Measurements from ENCODE around the gene RAMP2. TPM values are rescaled to one million over a fixed set of nuclear protein-coding genes. Genes with fewer than 3 reads are reported as not detected.
A peak's percentile ranks its signal among the peaks of the same experiment; 100 is the strongest.

The RAMP2 gene
- total and polyA plus RNA-seq, 8 donors = 8.6 to 20.0 (median 15.2) TPM; not detected in 3

DNA sequence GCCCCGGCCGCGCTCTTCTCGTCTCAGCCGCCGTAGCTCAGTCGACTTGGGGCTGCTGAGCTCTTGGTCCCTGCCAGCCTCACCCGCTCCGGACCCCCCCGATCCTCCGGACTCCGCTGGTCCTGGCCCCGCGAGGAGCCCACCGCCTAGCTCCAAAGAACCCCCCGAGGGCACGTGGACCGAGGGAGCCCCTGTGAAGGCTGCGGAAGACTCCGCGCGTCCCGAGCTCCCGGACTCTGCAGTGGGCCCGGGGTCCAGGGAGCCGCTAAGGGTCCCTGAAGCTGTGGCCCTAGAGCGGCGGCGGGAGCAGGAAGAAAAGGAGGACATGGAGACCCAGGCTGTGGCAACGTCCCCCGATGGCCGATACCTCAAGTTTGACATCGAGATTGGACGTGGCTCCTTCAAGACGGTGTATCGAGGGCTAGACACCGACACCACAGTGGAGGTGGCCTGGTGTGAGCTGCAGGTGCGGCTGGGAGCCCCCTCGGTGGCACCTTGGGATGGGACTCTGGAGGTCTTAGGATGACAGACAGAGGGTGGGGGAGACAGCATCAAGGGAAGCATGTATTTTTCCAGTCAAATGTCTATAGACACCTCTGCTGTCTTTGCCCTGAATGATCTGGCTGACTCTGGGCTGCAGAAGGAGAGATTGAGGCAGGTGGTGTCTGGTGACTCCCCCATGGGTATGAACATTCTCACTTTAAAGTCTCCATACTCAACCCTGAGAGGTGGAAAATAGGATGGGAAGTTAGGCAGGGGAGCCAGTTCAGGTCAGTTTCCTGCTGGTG lies 20.0 kb downstream of the RAMP2 start:
- peaks cover 35 to 39% (median 36%) of the 10 kb centered on the region in 4 donors for H3K36me3 ChIP-seq
- peaks cover 4 to 63% (median 51%) of the 10 kb centered on the region in 3 donors for H3K27me3 ChIP-seq
- no peaks in the 10 kb centered on the region for H3K9me3 ChIP-seq
- peak overlapping the region in 3 of 5 donors; percentile 40 to 72 (median 56) for H3K27ac ChIP-seq
- intact Hi-C loops (cut with DNase I; ENCODE audit: low total_unique reads) = no loop called here
- no peak for DNase-seq
- peak overlapping the region; percentile 41 to 61 (median 46) for H3K4me3 ChIP-seq
- no peak for TF ChIP-seq EP300 (IDR thresholded peaks at IDR 0.05)
- TF ChIP-seq POLR2A (IDR thresholded peaks at IDR 0.05) = no peak
- TF ChIP-seq, protein P1, sequence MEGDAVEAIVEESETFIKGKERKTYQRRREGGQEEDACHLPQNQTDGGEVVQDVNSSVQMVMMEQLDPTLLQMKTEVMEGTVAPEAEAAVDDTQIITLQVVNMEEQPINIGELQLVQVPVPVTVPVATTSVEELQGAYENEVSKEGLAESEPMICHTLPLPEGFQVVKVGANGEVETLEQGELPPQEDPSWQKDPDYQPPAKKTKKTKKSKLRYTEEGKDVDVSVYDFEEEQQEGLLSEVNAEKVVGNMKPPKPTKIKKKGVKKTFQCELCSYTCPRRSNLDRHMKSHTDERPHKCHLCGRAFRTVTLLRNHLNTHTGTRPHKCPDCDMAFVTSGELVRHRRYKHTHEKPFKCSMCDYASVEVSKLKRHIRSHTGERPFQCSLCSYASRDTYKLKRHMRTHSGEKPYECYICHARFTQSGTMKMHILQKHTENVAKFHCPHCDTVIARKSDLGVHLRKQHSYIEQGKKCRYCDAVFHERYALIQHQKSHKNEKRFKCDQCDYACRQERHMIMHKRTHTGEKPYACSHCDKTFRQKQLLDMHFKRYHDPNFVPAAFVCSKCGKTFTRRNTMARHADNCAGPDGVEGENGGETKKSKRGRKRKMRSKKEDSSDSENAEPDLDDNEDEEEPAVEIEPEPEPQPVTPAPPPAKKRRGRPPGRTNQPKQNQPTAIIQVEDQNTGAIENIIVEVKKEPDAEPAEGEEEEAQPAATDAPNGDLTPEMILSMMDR (IDR thresholded peaks at IDR 0.05) = no peak
- no peak for TF ChIP-seq POLR2AphosphoS5 (IDR thresholded peaks at IDR 0.05)
- 3 to 8% (median 4%) methylated on average over 21 to 39 of the region's 39 CpGs for WGBS, 5 donors
- H3K4me1 ChIP-seq = peaks cover 22 to 50% (median 29%) of the 10 kb centered on the region in 4 donors

DNA sequence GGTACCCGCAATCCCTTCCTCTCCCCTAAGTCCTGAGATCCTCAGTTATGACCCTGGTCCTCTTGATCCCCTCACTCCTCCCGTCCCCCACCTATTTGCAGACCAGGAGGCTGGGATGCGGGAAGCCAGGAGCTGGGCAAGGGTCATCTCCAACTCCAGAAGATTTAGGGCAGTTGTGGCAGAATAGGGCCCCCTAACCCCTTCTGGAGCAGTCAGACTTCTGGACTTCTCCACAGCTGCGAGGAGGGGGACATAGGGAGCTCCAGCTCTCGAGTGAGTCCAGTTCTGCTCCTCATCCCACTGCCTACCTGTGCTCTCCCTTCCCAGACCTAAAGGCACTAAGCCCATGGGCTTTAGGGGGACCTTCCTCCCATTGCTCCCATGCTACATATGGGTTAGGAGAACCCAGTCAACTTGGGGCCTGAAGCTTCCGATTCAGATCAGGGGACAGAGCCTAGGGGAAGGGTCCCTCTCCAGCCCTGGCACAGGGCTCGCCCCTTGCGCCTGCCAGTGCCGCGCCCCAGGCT lies 20.7 kb downstream of the RAMP2 start:
- Histone ChIP-seq H3K4me1 (peaks cover 22 to 50% (median 29%) of the 10 kb centered on the region in 4 donors), H3K9me3 (no peaks in the 10 kb centered on the region), H3K27me3 (peaks cover 4 to 70% (median 56%) of the 10 kb centered on the region in 3 donors), H3K36me3 (peaks cover 28 to 33% (median 29%) of the 10 kb centered on the region in 4 donors), H3K27ac (peak overlapping the region in 3 of 5 donors; percentile 14 to 72 (median 21)), H3K4me3 (peak overlapping the region; percentile 41 to 61 (median 46))
- no peak for TF ChIP-seq POLR2AphosphoS5 (IDR thresholded peaks at IDR 0.05)
- TF ChIP-seq, protein P1 (IDR thresholded peaks at IDR 0.05) = no peak
- TF ChIP-seq EP300 (IDR thresholded peaks at IDR 0.05) = no peak
- TF ChIP-seq POLR2A (IDR thresholded peaks at IDR 0.05) = no peak
- 19 to 54% (median 25%) methylated on average over 4 to 10 of the region's 10 CpGs for WGBS, 5 donors
- DNase-seq = no peak
- intact Hi-C loops (cut with DNase I; ENCODE audit: low total_unique reads) = no loop called here

DNA sequence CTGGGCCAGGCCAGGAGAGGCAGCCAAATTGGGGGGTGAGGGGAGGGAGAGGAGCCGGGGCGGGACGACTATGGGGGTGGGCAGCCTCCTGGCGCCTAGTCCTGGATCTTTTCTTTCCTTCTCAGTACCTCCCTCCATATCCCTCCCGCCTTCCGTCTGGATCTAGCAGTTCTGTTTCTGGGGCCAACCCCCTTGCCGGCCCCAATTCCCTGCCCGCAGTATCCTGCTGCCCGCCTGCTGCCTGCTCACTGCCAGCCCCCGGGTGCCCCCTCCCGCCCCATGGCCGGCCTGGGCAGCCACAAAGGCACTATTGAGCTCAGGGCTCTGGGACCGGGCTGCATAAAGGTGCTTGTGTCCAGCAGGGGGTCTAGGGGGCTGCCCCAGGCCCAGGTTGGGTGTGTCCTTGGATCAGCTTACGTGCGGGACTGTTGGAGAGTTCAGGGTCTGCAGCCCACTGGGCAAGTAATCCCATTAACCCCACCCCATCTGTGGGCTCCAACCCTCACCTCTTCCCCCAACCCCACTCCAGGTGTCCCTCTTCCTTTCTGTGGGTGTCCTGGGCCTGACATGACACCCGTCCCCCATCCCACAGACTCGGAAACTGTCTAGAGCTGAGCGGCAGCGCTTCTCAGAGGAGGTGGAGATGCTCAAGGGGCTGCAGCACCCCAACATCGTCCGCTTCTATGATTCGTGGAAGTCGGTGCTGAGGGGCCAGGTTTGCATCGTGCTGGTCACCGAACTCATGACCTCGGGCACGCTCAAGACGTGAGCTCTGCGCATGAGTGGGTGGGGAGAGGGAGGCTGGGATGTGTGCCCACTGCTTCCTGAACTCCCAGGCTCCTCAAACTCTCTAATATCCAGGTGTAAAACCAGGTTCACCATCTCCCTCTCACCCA lies 21.4 kb downstream of the RAMP2 start:
- Histone ChIP-seq H3K4me1 (peaks cover 22 to 50% (median 29%) of the 10 kb centered on the region in 4 donors), H3K27ac (peak overlapping the region in 1 of 5 donors; percentile 72), H3K36me3 (peaks cover 21 to 26% (median 22%) of the 10 kb centered on the region in 4 donors), H3K27me3 (peaks cover 4 to 76% (median 56%) of the 10 kb centered on the region in 3 donors), H3K4me3 (peak overlapping the region; percentile 41 to 61 (median 46)), H3K9me3 (no peaks in the 10 kb centered on the region)
- peak in 1 of 2 donors; percentile 45 for DNase-seq
- TF ChIP-seq POLR2AphosphoS5 (IDR thresholded peaks at IDR 0.05) = no peak
- no peak for TF ChIP-seq POLR2A (IDR thresholded peaks at IDR 0.05)
- TF ChIP-seq, protein P1 (IDR thresholded peaks at IDR 0.05) = no peak
- no peak for TF ChIP-seq EP300 (IDR thresholded peaks at IDR 0.05)
- WGBS, 5 donors = 33 to 50% (median 38%) methylated on average over 19 to 29 of the region's 29 CpGs
- intact Hi-C loops (cut with DNase I; ENCODE audit: low total_unique reads) = no loop called here

Data from stomach (tissue), 9 donors.